Amygdala (tissue), 56 donors: ENCODE measurements around the gene CLEC7A.

Experiments
- DNase-seq, 56 donors: peaks; one replicate each; lab custom pipeline; 2025; lab: John Stamatoyannopoulos, UW

CLEC7A gene

GRCh38 chr12:10097521-10097920, 32.5 kb downstream of the CLEC7A start:
- DNase-seq, result no peak

- DNase-seq, result no peak
Observed at GRCh38 chr12:10095971-10096370, 34.0 kb downstream of the CLEC7A start.

DNA sequence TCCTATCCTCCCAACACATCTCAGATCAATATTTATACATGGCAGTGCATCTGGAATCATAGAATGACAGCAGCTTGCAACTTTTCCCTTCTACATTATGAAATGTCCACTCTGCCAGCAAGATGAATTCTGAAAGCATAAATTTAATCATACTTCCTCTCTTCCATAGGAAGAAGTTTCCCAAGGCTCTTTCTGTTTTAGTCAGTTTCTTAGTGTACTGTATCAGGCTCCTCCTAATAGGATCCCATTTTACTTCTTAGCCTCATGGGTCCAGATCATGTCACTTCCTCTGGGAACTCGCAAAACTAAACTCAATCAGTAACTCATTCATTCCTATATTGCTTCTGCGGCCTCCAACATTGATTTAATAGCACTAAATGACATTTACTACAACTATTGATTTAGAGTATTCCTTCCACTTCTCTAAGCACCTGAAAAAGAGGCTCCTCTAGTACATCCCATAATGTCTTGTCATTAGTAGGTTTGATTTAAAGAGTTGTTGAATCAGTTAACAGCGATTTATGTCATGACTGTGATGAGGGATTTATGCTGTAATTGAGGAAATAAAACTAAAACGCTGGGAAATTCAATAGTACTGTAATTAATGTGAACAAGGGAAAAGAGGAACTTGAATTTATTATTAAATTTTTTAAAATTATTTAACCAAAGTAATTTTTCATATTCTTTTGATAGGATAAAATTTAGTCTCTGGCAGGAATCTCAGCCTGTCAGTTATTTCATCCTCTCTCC, 35.2 kb downstream of the CLEC7A start:
- no peak for DNase-seq

- no peak for DNase-seq
Observed at GRCh38 chr12:10088955-10089900, 40.8 kb downstream of the CLEC7A start.

- DNase-seq, result no peak
Observed at GRCh38 chr12:10088031-10088430, 42.0 kb downstream of the CLEC7A start.

DNA sequence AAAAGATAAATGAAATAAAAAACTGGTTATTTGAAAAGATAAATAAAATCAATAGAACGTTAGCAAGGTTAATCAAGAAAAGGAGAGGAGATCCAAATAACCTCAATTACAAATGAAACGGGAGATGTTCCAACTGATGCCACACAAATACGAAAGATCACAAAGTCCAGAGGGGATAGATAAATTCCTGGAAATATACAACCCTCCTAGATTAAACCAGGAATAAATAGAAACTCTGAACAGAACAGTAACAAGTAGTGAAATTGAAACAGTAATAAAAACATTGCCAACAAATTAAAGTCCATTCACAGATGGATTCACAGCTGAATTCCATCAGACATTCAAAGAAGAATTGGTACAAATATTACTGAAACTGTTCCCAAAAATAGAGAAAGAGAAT, 43.6 kb downstream of the CLEC7A start:
- no peak for DNase-seq

GRCh38 chr12:10084733-10085132, 45.3 kb downstream of the CLEC7A start:
- no peak for DNase-seq

DNA sequence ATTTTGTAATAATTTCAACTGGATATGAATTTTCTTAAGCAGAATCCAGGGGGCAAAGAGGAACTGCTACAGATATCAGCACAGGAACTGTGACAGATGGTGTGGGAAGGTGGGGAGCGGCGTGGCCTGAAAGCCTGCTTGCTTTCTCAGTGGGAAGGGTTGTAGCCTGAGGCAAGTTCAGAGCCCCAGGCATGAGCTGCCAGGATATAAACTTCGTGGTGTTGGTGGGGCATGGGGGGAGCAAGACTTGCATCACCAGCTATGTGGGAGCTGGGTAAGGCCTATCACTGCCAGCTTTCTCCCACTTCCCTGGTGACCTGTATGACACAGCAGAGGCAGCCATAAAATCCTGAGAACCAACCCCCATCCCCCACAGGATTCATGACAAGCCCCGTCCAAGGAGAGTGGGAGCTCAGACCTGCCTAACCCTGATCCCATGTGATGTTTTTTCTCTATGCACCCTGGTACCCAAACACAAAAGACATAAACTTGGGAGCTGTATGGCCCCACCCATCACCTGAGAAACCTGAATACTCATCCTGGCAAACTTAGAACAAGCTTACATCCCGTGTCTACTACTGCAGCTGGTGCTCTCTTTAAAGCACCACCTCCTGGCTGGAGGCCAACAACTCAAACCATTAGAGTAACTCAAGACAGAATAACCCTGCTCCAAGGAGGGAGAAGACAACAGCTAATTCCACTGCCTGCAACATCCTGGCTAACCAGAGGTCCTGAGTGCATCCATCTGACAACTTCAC, 47.7 kb downstream of the CLEC7A start:
- DNase-seq, result no peak

GRCh38 chr12:10075451-10075850, 54.5 kb downstream of the CLEC7A start:
- DNase-seq, result no peak

DNA sequence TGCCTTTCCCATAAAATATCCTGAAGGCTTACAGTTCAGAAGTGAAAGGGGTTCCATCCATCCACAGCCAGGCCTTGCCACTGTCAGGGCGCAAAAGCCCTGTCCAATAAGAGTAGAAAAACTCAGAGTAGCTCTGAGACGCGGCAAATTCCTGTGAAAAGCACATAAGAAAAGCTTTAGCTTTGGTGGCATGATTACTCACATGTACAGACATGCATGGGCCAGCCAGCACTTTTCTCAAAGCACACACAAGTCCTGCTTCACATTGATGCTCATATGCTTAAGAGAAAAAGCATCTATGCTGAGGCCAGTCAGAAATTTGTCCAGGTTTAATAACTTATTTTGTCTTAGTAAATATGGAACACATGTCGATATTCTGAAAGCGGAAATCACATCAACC, 56.7 kb downstream of the CLEC7A start:
- no peak for DNase-seq

DNA sequence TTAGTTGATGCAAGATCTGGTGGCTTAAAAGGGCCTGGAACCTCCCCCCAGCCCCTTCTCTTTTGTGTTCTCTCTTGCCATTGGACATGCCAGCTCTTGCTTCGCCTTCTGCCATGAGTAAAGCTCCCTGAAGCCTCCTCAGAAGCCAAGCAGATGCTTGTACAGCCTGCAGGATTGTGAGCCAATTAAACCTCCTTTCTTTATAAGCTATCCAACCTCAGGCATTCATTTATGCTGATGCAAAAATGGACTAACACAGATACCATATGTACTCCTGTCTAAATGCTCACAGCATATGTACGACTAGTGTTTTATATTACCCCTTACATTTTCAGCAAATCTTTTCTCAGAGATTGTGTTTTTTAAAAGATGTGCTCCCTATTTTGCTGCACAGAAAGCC, 57.9 kb downstream of the CLEC7A start:
- no peak for DNase-seq

- no peak for DNase-seq
Observed at GRCh38 chr12:10070380-10070779, 59.6 kb downstream of the CLEC7A start.

DNA sequence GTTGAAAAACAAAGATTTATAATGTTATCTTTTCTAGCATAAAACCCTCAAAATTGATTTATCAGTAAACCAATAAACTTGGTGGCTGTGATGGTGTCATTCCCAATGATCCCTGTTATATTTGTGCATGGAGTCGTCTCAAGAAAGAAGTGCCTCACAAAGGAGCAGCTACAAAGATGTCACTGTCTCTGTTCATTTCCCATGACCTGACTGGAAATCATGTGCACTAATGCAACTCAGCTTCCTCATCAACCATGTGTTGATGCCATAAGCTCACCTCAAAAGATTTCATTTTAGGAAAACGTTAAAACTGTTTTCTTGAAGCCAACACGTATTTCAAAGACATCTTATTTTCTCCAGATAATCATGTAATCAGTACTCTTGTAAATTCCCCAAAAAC, 60.0 kb downstream of the CLEC7A start:
- no peak for DNase-seq

DNA sequence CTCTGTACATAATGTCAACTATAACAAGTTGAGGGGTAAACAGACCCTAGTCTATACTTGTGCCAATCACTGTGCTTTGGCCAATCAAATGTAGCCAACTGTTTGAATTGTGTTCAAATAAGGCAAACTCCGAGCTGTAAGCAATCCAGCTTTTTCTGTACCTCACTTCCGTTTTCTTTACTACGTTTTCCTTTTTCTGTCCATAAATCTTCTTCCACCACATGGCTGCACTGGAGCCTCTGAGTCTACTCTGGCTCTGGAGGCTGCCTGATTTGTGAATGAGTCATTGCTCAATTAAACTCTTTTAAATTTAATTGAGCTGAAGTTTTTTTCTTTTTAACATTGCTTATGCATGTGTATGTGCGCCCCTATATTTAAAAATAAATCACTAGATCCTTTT, 60.9 kb downstream of the CLEC7A start:
- no peak for DNase-seq

DNA sequence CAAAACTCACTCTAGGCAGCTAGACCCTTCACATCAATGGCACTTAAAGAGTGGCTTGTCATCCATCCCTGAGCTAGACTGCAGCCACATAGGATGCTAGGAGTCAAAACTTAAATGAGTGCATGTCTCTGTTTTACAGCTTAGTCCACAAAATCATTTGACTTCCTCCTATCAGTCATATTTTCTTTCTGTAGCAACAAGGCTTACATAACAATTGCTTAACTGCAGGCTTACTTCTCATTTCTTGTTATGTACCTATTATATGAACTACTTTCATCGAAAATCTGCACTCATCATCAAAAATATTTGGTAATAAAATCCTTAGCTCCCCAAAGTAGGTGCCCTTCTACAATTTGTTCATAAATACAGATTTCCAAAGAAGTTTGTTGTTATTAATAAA, 61.4 kb downstream of the CLEC7A start:
- no peak for DNase-seq

GRCh38 chr12:10067942-10068341, 62.1 kb downstream of the CLEC7A start:
- DNase-seq, result no peak

DNA sequence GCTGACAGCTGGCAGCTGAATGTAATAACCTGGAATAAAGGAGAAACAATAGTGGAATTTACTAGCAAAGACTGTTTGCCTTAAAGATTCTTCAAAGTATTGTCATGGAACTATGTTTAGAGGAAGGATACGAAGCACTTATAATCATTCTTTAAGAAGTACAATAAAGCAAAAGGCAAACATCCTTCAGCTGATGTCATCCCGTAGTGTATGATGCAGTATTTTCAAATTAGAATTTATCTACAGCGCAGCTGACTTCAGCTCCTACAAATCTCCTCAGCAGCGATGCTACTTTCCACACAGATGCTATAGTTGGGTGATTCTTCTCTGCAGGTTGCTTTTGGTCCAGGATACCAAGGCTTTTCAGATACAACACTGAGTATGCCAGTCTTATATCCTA, 62.7 kb downstream of the CLEC7A start:
- DNase-seq, result no peak
